ENCODE data around the gene LGALS4.
"Not testable (repeated sequence)": the region's sequence is repeated elsewhere in the genome, so short reads cannot be mapped to it uniquely, and the experiment has no call there.

LGALS4 gene

GRCh38 chr19:38826856-38827551, 14.3 kb upstream of the LGALS4 start:
- 0 out of 2 replicates have a peak, but pooled peaks cover 3% of the 10 kb centered on the region for H3K36me3 ChIP-seq

GRCh38 chr19:38825936-38826335, 13.2 kb upstream of the LGALS4 start:
- H3K4me1 ChIP-seq; DNase-seq; H3K27me3 ChIP-seq; H3K4me3 ChIP-seq (ENCODE audit: low read depth, low read length); H3K9me3 ChIP-seq; H3K36me3 ChIP-seq: not testable (repeated sequence)

More at GRCh38 chr19:38826856-38827551, 14.3 kb upstream of the LGALS4 start:
- DNase-seq = no peak
- Histone ChIP-seq H3K9me3 (no peaks in the 10 kb centered on the region), H3K4me3 (ENCODE audit: low read depth, low read length) (no peak overlapping the region), H3K4me1 (no peaks in the 10 kb centered on the region), H3K27me3 (no peaks in the 10 kb centered on the region)
- no peak for TF ChIP-seq CTCF (IDR thresholded peaks at IDR 0.05; ENCODE audit: low read depth, low read length)

GRCh38 chr19:38821230-38821825, 8.6 kb upstream of the LGALS4 start:
- H3K36me3 ChIP-seq, H3K4me1 ChIP-seq: not testable (repeated sequence)

DNA sequence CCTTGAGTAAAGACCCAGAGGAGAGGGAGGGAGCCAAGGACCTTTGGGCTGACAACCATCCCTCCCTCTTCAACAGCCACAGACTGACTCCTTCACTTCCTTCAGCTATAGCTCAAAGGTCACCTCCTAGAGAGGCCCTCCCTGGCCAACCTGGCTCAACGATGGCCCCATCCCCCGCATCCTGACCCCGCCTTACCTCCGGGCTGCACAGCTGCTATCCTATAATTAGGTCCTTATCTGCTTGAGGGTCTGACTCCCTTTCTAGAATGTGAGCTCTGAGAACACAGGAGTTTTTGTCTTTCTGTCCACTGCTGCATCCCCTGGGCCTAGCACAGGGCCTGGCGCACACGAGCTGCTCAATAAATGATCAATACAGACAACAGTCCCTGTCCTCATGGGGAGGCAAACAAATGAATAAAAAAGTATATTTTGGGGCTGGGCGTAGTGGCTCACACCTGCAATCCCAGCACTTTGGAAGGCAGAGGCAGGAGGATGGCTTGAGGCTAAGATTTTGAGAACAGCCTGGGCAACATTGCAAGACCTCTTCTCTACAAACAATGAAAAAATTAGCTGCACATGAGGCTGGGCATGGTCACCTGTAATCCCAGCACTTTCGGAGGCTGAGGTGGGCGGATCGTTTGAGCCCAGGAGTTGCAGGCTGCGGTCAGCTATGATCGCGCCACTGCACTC, 6.6 kb upstream of the LGALS4 start:
- peaks cover 6% of the 10 kb centered on the region for H3K4me1 ChIP-seq
- no peaks in the 10 kb centered on the region for H3K36me3 ChIP-seq
- no peak for TF ChIP-seq CTCF (IDR thresholded peaks at IDR 0.05; ENCODE audit: low read depth, low read length)
- no peaks in the 10 kb centered on the region for H3K27me3 ChIP-seq
- H3K9me3 ChIP-seq = no peaks in the 10 kb centered on the region
- H3K4me3 ChIP-seq (ENCODE audit: low read depth, low read length) = no peak overlapping the region
- DNase-seq = no peak

More at GRCh38 chr19:38821230-38821825, 8.6 kb upstream of the LGALS4 start:
- H3K9me3 ChIP-seq; DNase-seq; H3K4me3 ChIP-seq (ENCODE audit: low read depth, low read length); H3K27me3 ChIP-seq: not testable (repeated sequence)

DNA sequence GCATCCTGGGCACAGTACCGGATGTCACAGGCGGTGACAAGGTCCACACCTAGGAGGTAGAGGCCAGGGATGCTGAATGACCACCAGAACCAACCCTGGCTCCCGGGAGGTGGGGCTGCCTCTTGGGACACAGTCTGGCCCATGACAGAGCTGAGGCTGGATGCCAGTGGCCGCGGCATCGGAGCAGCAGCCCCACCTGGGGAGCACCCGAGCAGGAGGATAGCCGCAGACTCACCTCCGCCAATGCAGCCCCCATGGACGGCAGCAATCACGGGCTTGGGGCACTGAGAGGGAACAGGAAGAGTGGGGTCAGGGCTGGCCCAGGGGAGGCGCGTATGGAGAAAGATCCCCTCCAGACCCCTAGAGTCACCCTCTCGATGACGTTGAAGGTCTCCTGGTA, 4.3 kb upstream of the LGALS4 start:
- H3K27me3 ChIP-seq = no peaks in the 10 kb centered on the region
- TF ChIP-seq CTCF (IDR thresholded peaks at IDR 0.05; ENCODE audit: low read depth, low read length) = no peak
- no peak for DNase-seq
- peaks cover 6% of the 10 kb centered on the region for H3K4me1 ChIP-seq
- H3K36me3 ChIP-seq = no peaks in the 10 kb centered on the region
- H3K9me3 ChIP-seq = no peaks in the 10 kb centered on the region
- H3K4me3 ChIP-seq (ENCODE audit: low read depth, low read length) = no peak overlapping the region

DNA sequence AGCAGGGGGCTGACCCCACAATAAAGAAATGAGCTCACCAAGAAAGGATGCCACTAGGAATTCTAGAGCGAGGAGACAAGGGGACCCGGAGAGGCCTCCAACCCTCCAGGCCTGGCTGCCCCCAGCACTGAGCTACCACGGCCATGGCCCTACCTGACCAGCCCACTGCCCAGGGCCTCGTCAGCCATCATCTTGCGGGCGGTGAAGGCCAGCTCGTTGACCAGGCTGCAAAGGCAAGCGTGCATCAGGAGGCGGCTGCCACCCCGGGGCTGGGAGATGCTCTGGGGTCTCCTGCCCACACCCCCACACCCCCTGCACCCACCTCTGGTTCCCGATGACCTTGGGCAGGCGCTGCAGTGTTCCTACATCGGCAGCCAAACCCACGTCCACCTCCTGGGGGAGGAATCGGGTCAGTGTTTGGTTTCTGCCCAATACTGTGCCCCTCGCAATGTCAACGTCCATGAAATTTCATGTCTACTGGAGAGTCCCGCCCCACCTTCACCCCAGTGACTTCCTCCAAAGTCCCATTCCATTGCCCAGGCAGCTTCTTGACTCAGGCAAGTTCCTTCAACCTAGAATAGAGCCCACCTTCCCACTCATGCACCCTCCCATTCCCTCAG, 3.5 kb upstream of the LGALS4 start:
- no peaks in the 10 kb centered on the region for H3K9me3 ChIP-seq
- no peaks in the 10 kb centered on the region for H3K27me3 ChIP-seq
- no peak for DNase-seq
- no peak for TF ChIP-seq CTCF (IDR thresholded peaks at IDR 0.05; ENCODE audit: low read depth, low read length)
- peaks cover 6% of the 10 kb centered on the region for H3K4me1 ChIP-seq
- H3K4me3 ChIP-seq (ENCODE audit: low read depth, low read length) = no peak overlapping the region
- H3K36me3 ChIP-seq = no peaks in the 10 kb centered on the region

All from BE2C (cell line).